ENCODE data around the gene TTLL5.

The TTLL5 gene

GRCh38 chr14:75857199-75857598, 196.2 kb downstream of the TTLL5 start:
- Histone ChIP-seq H3K9me3 (ENCODE audit: insufficient read depth, low read length) (no peaks in the 10 kb centered on the region), H3K27me3 (ENCODE audit: low read length) (no peaks in the 10 kb centered on the region), H3K4me2 (ENCODE audit: low read depth, low read length, poor library complexity, severe bottlenecking) (no peak overlapping the region), H3K9ac (ENCODE audit: low read length) (no peak overlapping the region), H3K79me2 (ENCODE audit: insufficient read depth, low read length) (no peaks in the 10 kb centered on the region), H2AFZ (ENCODE audit: low read depth, low read length, severe bottlenecking) (no peak overlapping the region), H3K27ac (ENCODE audit: low read depth, low read length) (no peak overlapping the region), H3K9me2 (replicated peaks; ENCODE audit: insufficient read depth, low read length) (no peaks in the 10 kb centered on the region), H3K36me3 (ENCODE audit: low read length) (no peaks in the 10 kb centered on the region), H3F3A (ENCODE audit: insufficient read depth) (no peaks in the 10 kb centered on the region), H4K20me1 (ENCODE audit: low read depth, low read length) (no peaks in the 10 kb centered on the region), H3K4me3 (ENCODE audit: insufficient read depth, low read length, poor library complexity, severe bottlenecking) (no peak overlapping the region)
- TF ChIP-seq CTCF (IDR thresholded peaks at IDR 0.05; ENCODE audit: insufficient read depth, low read length, poor library complexity, severe bottlenecking) (no peak), EZH2phosphoT487 (conservative IDR thresholded peaks at IDR 0.05; ENCODE audit: low read length) (no peak)

- no peak for TF ChIP-seq EZH2phosphoT487 (conservative IDR thresholded peaks at IDR 0.05; ENCODE audit: low read length)
- TF ChIP-seq CTCF (IDR thresholded peaks at IDR 0.05; ENCODE audit: insufficient read depth, low read length, poor library complexity, severe bottlenecking) = no peak
- H4K20me1 ChIP-seq (ENCODE audit: low read depth, low read length) = no peaks in the 10 kb centered on the region
- H3K9me3 ChIP-seq (ENCODE audit: insufficient read depth, low read length) = no peaks in the 10 kb centered on the region
- H3K36me3 ChIP-seq (ENCODE audit: low read length) = no peaks in the 10 kb centered on the region
- H3K4me2 ChIP-seq (ENCODE audit: low read depth, low read length, poor library complexity, severe bottlenecking) = no peak overlapping the region
- H3K79me2 ChIP-seq (ENCODE audit: insufficient read depth, low read length) = no peaks in the 10 kb centered on the region
- H3K9ac ChIP-seq (ENCODE audit: low read length) = no peak overlapping the region
- no peaks in the 10 kb centered on the region for H3K9me2 ChIP-seq (replicated peaks; ENCODE audit: insufficient read depth, low read length)
- H3F3A ChIP-seq (ENCODE audit: insufficient read depth) = no peaks in the 10 kb centered on the region
- no peak overlapping the region for H2AFZ ChIP-seq (ENCODE audit: low read depth, low read length, severe bottlenecking)
- H3K4me3 ChIP-seq (ENCODE audit: insufficient read depth, low read length, poor library complexity, severe bottlenecking) = no peak overlapping the region
- no peaks in the 10 kb centered on the region for H3K27me3 ChIP-seq (ENCODE audit: low read length)
- no peak overlapping the region for H3K27ac ChIP-seq (ENCODE audit: low read depth, low read length)
Measured at GRCh38 chr14:75858362-75858761, 197.3 kb downstream of the TTLL5 start.

GRCh38 chr14:75859746-75860145, 198.7 kb downstream of the TTLL5 start:
- Histone ChIP-seq H3K79me2 (ENCODE audit: insufficient read depth, low read length) (no peaks in the 10 kb centered on the region), H3K27me3 (ENCODE audit: low read length) (no peaks in the 10 kb centered on the region), H3K9ac (ENCODE audit: low read length) (no peak overlapping the region), H4K20me1 (ENCODE audit: low read depth, low read length) (no peaks in the 10 kb centered on the region), H3K27ac (ENCODE audit: low read depth, low read length) (no peak overlapping the region), H2AFZ (ENCODE audit: low read depth, low read length, severe bottlenecking) (no peak overlapping the region), H3K36me3 (ENCODE audit: low read length) (no peaks in the 10 kb centered on the region), H3K4me3 (ENCODE audit: insufficient read depth, low read length, poor library complexity, severe bottlenecking) (no peak overlapping the region), H3K9me3 (ENCODE audit: insufficient read depth, low read length) (no peaks in the 10 kb centered on the region), H3F3A (ENCODE audit: insufficient read depth) (no peaks in the 10 kb centered on the region), H3K4me2 (ENCODE audit: low read depth, low read length, poor library complexity, severe bottlenecking) (no peak overlapping the region), H3K9me2 (replicated peaks; ENCODE audit: insufficient read depth, low read length) (no peaks in the 10 kb centered on the region)
- TF ChIP-seq EZH2phosphoT487 (conservative IDR thresholded peaks at IDR 0.05; ENCODE audit: low read length) (no peak), CTCF (IDR thresholded peaks at IDR 0.05; ENCODE audit: insufficient read depth, low read length, poor library complexity, severe bottlenecking) (no peak)

Measured in SU-DHL-6 (cell line).